Dermis blood vessel endothelial cell (primary cell): Measurements from ENCODE around the gene LRRC10. TPM values are rescaled to one million over a fixed set of nuclear protein-coding genes. Genes with fewer than 3 reads are reported as not detected.

Experiments
- DNase-seq: peaks from one replicate; pipeline ENCODE4 v3.0.0; 2010
- total RNA-seq: library from RNA; depleted of rRNA; stranded (reverse); fragments of >200 nt; gene quantifications from 2 replicates; pipeline ENCODE4 v1.2.3, GENCODE V29; 2014

The LRRC10 gene
- not detected in 2 replicates for total RNA-seq

- no peak for DNase-seq
Observed at GRCh38 chr12:69610729-69611128, at the start of gene LRRC10. LRRC10 (minus strand) TSS chr12:69610907; CDS start chr12:69610838, 69 bp downstream.

GRCh38 chr12:69660164-69660863, 49.6 kb upstream of the LRRC10 start:
- DNase-seq: no peak

GRCh38 chr12:69658203-69658602, 47.5 kb upstream of the LRRC10 start:
- DNase-seq: no peak

- no peak for DNase-seq
Observed at GRCh38 chr12:69657376-69658137, 46.9 kb upstream of the LRRC10 start.

GRCh38 chr12:69655616-69656340, 45.1 kb upstream of the LRRC10 start:
- peak; percentile 43 for DNase-seq

- no peak for DNase-seq
Observed at GRCh38 chr12:69653703-69654102, 43.0 kb upstream of the LRRC10 start.

GRCh38 chr12:69651922-69652321, 41.2 kb upstream of the LRRC10 start:
- DNase-seq: no peak

- DNase-seq: no peak
Observed at GRCh38 chr12:69649529-69649928, 38.8 kb upstream of the LRRC10 start.

GRCh38 chr12:69648476-69648875, 37.8 kb upstream of the LRRC10 start:
- DNase-seq: no peak

GRCh38 chr12:69647178-69647577, 36.5 kb upstream of the LRRC10 start:
- no peak for DNase-seq

- DNase-seq: no peak
Observed at GRCh38 chr12:69645031-69645430, 34.3 kb upstream of the LRRC10 start.

- no peak for DNase-seq
Observed at GRCh38 chr12:69644511-69644910, 33.8 kb upstream of the LRRC10 start.

- no peak for DNase-seq
Observed at GRCh38 chr12:69642531-69642930, 31.8 kb upstream of the LRRC10 start.

GRCh38 chr12:69641546-69641945, 30.8 kb upstream of the LRRC10 start:
- DNase-seq: no peak

GRCh38 chr12:69639400-69640016, 28.8 kb upstream of the LRRC10 start:
- DNase-seq: peak; percentile 83

- no peak for DNase-seq
Observed at GRCh38 chr12:69633061-69633460, 22.4 kb upstream of the LRRC10 start.

GRCh38 chr12:69630191-69630590, 19.5 kb upstream of the LRRC10 start:
- no peak for DNase-seq

- DNase-seq: no peak
Observed at GRCh38 chr12:69627501-69627900, 16.8 kb upstream of the LRRC10 start.

GRCh38 chr12:69623970-69624369, 13.3 kb upstream of the LRRC10 start:
- no peak for DNase-seq

- DNase-seq: no peak
Observed at GRCh38 chr12:69621551-69621950, 10.8 kb upstream of the LRRC10 start.

- no peak for DNase-seq
Observed at GRCh38 chr12:69620921-69621320, 10.2 kb upstream of the LRRC10 start.

- no peak for DNase-seq
Observed at GRCh38 chr12:69620077-69620476, 9.4 kb upstream of the LRRC10 start.

- DNase-seq: no peak
Observed at GRCh38 chr12:69619050-69619449, 8.3 kb upstream of the LRRC10 start.
